Ishikawa (cell line): ENCODE data around the gene PMM1.

Experiments used
- CEBPB ChIP-seq: IDR thresholded peaks from 2 replicates; pipeline ENCODE4 v1.6.1; 2012
- CREB1 ChIP-seq: IDR thresholded peaks from 2 replicates; pipeline ENCODE4 v1.6.1; 2012; ENCODE audit warnings: low read depth
- EGR1 ChIP-seq: IDR thresholded peaks from 2 replicates; pipeline ENCODE4 v1.6.1; 2012
- EP300 ChIP-seq: IDR thresholded peaks from 2 replicates; pipeline ENCODE4 v1.6.1; 2012; ENCODE audit warnings: borderline replicate concordance
- FOXM1 ChIP-seq: IDR thresholded peaks from 2 replicates; pipeline ENCODE4 v1.6.1; 2012; ENCODE audit warnings: low read depth, borderline replicate concordance
- MAX ChIP-seq: IDR thresholded peaks from 2 replicates; pipeline ENCODE4 v1.6.1; 2012
- NFIC ChIP-seq: IDR thresholded peaks from 2 replicates; pipeline ENCODE4 v1.6.1; 2012
- RAD21 ChIP-seq: IDR thresholded peaks from 2 replicates; pipeline ENCODE4 v1.6.1; 2012; ENCODE audit warnings: low read depth
- REST ChIP-seq: IDR thresholded peaks from 2 replicates; pipeline ENCODE4 v1.6.1; 2012; ENCODE audit warnings: low read depth, mild to moderate bottlenecking
- TAF1 ChIP-seq: IDR thresholded peaks from 2 replicates; pipeline ENCODE4 v1.6.1; 2012; ENCODE audit warnings: low read depth, mild to moderate bottlenecking
- TCF12 ChIP-seq: IDR thresholded peaks from 2 replicates; pipeline ENCODE4 v1.6.1; 2012; ENCODE audit warnings: low read depth
- TEAD4 ChIP-seq: IDR thresholded peaks from 2 replicates; pipeline ENCODE4 v1.6.1; 2012
- USF1 ChIP-seq: IDR thresholded peaks from 2 replicates; pipeline ENCODE4 v1.6.1; 2012
- YY1 ChIP-seq: IDR thresholded peaks from 2 replicates; pipeline ENCODE4 v1.6.1; 2012; ENCODE audit warnings: low read depth
- ZBTB7A ChIP-seq: IDR thresholded peaks from 2 replicates; pipeline ENCODE4 v1.6.1; 2012; ENCODE audit warnings: low read depth

The PMM1 gene

GRCh38 chr22:41528132-41528766, 61.4 kb downstream of the PMM1 start:
- no peak for TF ChIP-seq EP300
- no peak for TF ChIP-seq NFIC
- no peak for TF ChIP-seq CREB1
- no peak for TF ChIP-seq RAD21
- no peak for TF ChIP-seq TEAD4
- TF ChIP-seq TCF12 = no peak
- no peak for TF ChIP-seq ZBTB7A
- no peak for TF ChIP-seq CEBPB
- TF ChIP-seq FOXM1 = no peak
- no peak for TF ChIP-seq EGR1
- TF ChIP-seq USF1 = no peak
- TF ChIP-seq MAX = no peak
- TF ChIP-seq REST = no peak
- TF ChIP-seq YY1 = no peak
- no peak for TF ChIP-seq TAF1
